Right lobe of liver (tissue), 4 donors: ENCODE measurements around the gene ENPP6.

ENCODE experiments used
- CTCF ChIP-seq, 4 donors: fragments of 200-600 bp in 3 of 4; fragments of 450-650 bp in 1 of 4; IDR thresholded peaks; one replicate each; pipeline versions ENCODE4 v1.5.1 to v1.8.0; 2016 to 2022; ENCODE audit warnings: antibody characterized with exemption in 4 of 4, mild to moderate bottlenecking in 2 of 4
- POLR2A ChIP-seq: fragments of 450-650 bp; IDR thresholded peaks from one replicate; pipeline ENCODE4 v1.6.1; 2017; ENCODE audit warnings: antibody characterized with exemption, mild to moderate bottlenecking
- donor health status: DM: no; HTN: no; CAD: no.
- donor health status: DM: no; HTN: no; CAD: no.
- donor health status: DM: no; HTN: yes; CAD: no.

- TF ChIP-seq CTCF (IDR thresholded peaks at IDR 0.05) (no peak), POLR2A (no peak)
These were observed 158.6 kb downstream of the ENPP6 start for GRCh38 chr4:184059099-184059498.
